Endothelial cell of umbilical vein (primary cell): ENCODE results near the gene TCP10L. TPM values are rescaled to one million over a fixed set of nuclear protein-coding genes. Genes with fewer than 3 reads are reported as not detected.
A peak's percentile ranks its signal among the peaks of the same experiment; 100 is the strongest.

Experiments used
- BruUV-seq: library from RNA; stranded (reverse); fragments of 400-500 nt; replicated peaks from 2 replicates; lab custom pipeline; 2021; lab: Mats Ljungman, UMichigan
- CTCF ChIA-PET: fragments of 300-600, 350-600 bp; sonication (Branson Sonifier 250); formaldehyde crosslinking; loops from one replicate; lab custom pipeline; 2021; ENCODE audit warnings: antibody characterized with exemption, inconsistent platforms; lab: Charles Lee
- POLR2A ChIA-PET: fragments of 300-600, 350-600 bp; sonication (Branson Sonifier 250); formaldehyde crosslinking; loops from one replicate; lab custom pipeline; 2021; ENCODE audit warnings: antibody characterized with exemption, inconsistent platforms; lab: Charles Lee
- DNase-seq: peaks from one replicate; pipeline ENCODE4 v3.0.0-alpha.2; 2011; ENCODE audit warnings: low read depth, low spot score
- FAIRE-seq: peaks from 2 replicates; lab custom pipeline; 2011; peaks lifted over from hg19 to GRCh38; lab: Jason Lieb, UNC
- H2AFZ ChIP-seq: 2 replicates; pipeline ENCODE4 v1.6.0; 2012; ENCODE audit warnings: low read depth, low read length, control low read depth, inconsistent platforms
- H3K27ac ChIP-seq: 2 replicates; pipeline ENCODE4 v1.5.1; 2011; ENCODE audit warnings: low read depth, mild to moderate bottlenecking, control low read depth, low read length, moderate library complexity; ENCODE audit not compliant: insufficient read depth
- H3K27me3 ChIP-seq, 2 experiments: 2 replicates each; pipeline versions ENCODE4 v1.6.0 to v1.6.1; 2011; ENCODE audit warnings: low read length in 2 of 2, mixed read lengths in 1 of 2; ENCODE audit not compliant: control insufficient read depth in 2 of 2, insufficient read depth in 2 of 2
- H3K36me3 ChIP-seq, 2 experiments: 2 replicates in 1 of 2; 3 replicates in 1 of 2; pipeline ENCODE4 v1.5.1; 2011; ENCODE audit warnings: low read length in 2 of 2, mild to moderate bottlenecking in 1 of 2, moderate library complexity in 1 of 2; ENCODE audit not compliant: control insufficient read depth in 2 of 2, insufficient read depth in 2 of 2; ENCODE audit errors: extremely low read depth in 1 of 2
- H3K4me1 ChIP-seq: 3 replicates; pipeline ENCODE4 v1.5.1; 2011; ENCODE audit warnings: mild to moderate bottlenecking, low read length; ENCODE audit not compliant: control insufficient read depth, insufficient read depth; ENCODE audit errors: extremely low read depth
- H3K4me2 ChIP-seq: 2 replicates; pipeline ENCODE4 v1.6.1; 2011; ENCODE audit warnings: low read length, control low read depth, mixed read lengths; ENCODE audit not compliant: insufficient read depth
- H3K4me3 ChIP-seq, 3 experiments: fragments of 200-600 bp in 1 of 3; sonication (generic), shearing (Covaris generic) in 1 of 3; replicated peaks in 1 of 3; 2 replicates each; pipeline ENCODE4 v1.5.1; 2011 to 2016; ENCODE audit warnings: control low read depth in 3 of 3, low read length in 3 of 3, mild to moderate bottlenecking in 2 of 3, inconsistent platforms in 1 of 3, low read depth in 1 of 3, moderate library complexity in 1 of 3; ENCODE audit not compliant: insufficient read depth in 1 of 3
- H3K79me2 ChIP-seq: 2 replicates; pipeline ENCODE4 v1.6.0; 2012; ENCODE audit warnings: low read length, inconsistent platforms; ENCODE audit not compliant: control insufficient read depth, insufficient read depth
- H3K9ac ChIP-seq: replicated peaks from 2 replicates; pipeline ENCODE3; 2011; ENCODE audit warnings: low read length, control low read depth; ENCODE audit not compliant: insufficient read depth; ENCODE audit errors: extremely low read depth
- H3K9me1 ChIP-seq: replicated peaks from 3 replicates; pipeline ENCODE4 v1.6.0; 2011; ENCODE audit warnings: mild to moderate bottlenecking, low read length; ENCODE audit not compliant: control insufficient read depth, insufficient read depth; ENCODE audit errors: extremely low read depth
- H3K9me3 ChIP-seq: replicated peaks from 2 replicates; pipeline ENCODE4 v1.5.1; 2012; ENCODE audit warnings: low read length, inconsistent platforms; ENCODE audit not compliant: control insufficient read depth, insufficient read depth
- H4K20me1 ChIP-seq: replicated peaks from 2 replicates; pipeline ENCODE3; 2011; ENCODE audit warnings: mild to moderate bottlenecking, low read length; ENCODE audit not compliant: control insufficient read depth, insufficient read depth; ENCODE audit errors: extremely low read depth
- EZH2 ChIP-seq: IDR thresholded peaks from 2 replicates; pipeline ENCODE4 v1.6.1; 2012; ENCODE audit warnings: borderline replicate concordance, low read depth, mild to moderate bottlenecking, moderate library complexity, low read length, inconsistent platforms; ENCODE audit not compliant: severe bottlenecking
- FOS ChIP-seq: IDR thresholded peaks from 2 replicates; pipeline ENCODE4 v1.6.1; 2011; ENCODE audit warnings: mild to moderate bottlenecking, low read length, moderate library complexity, borderline replicate concordance; ENCODE audit not compliant: insufficient read depth
- GATA2 ChIP-seq: IDR thresholded peaks from 2 replicates; pipeline ENCODE4 v1.7.0; 2011; ENCODE audit warnings: low read depth, mild to moderate bottlenecking, moderate library complexity, mixed read lengths, low read length; ENCODE audit not compliant: insufficient read length, insufficient read depth
- JUN ChIP-seq: IDR thresholded peaks from 2 replicates; pipeline ENCODE4 v1.6.1; 2011; ENCODE audit warnings: borderline replicate concordance, low read depth; ENCODE audit not compliant: insufficient read length, insufficient read depth
- MYC ChIP-seq: IDR thresholded peaks from one replicate; pipeline ENCODE4 v1.6.1; 2011; ENCODE audit warnings: mild to moderate bottlenecking, low read depth, low read length
- POLR2A ChIP-seq: IDR thresholded peaks from 2 replicates; pipeline ENCODE4 v1.6.1; 2012; ENCODE audit warnings: low read depth, mild to moderate bottlenecking, control low read depth, low read length
- POLR2AphosphoS5 ChIP-seq: IDR thresholded peaks from 2 replicates; pipeline ENCODE4 v1.6.1; 2012; ENCODE audit warnings: low read depth, mild to moderate bottlenecking, control low read depth, low read length, moderate library complexity; ENCODE audit not compliant: insufficient read depth
- dilution Hi-C: fragments of 300-500 bp; cut with MboI; formaldehyde crosslinking; loops from one replicate; pipeline ENCODE4 v1.15.0; 2019; ENCODE audit warnings: low sequenced_read_pairs; ENCODE audit not compliant: extremely low pct_ligation_motif_present
- intact Hi-C: fragments of 100-400 bp; cut with micrococcal nuclease; formaldehyde crosslinking; loops from one replicate; pipeline ENCODE4 v1.10.0; 2022
- polyA plus RNA-seq, 4 experiments: library from polyadenylated mRNA; depleted of rRNA in 3 of 4; stranded (reverse) in 3 of 4; unstranded in 1 of 4; fragments of >200 nt; gene quantifications; 2 replicates each; pipeline versions ENCODE4 v1.2.1 to v1.2.3, GENCODE V29; 2011 to 2012; ENCODE audit warnings: missing spikeins in 1 of 4
- total RNA-seq: library from RNA; stranded (reverse); gene quantifications from 2 replicates; pipeline ENCODE4 v1.2.3, GENCODE V29; 2021
- TF ChIP-seq, protein P1 (sequence below), 2 donors: IDR thresholded peaks; 1 replicate in 1 of 2; 2 replicates in 1 of 2; pipeline ENCODE4 v1.5.1; 2011; ENCODE audit warnings: low read length in 2 of 2, mild to moderate bottlenecking in 2 of 2, moderate library complexity in 2 of 2, control low read depth in 1 of 2, inconsistent platforms in 1 of 2, low read depth in 1 of 2; ENCODE audit not compliant: insufficient read depth in 1 of 2; ENCODE audit errors: extremely low read depth in 1 of 2
- TF ChIP-seq, protein P2 (sequence below): IDR thresholded peaks from 2 replicates; pipeline ENCODE4 v1.6.1; 2011; ENCODE audit not compliant: insufficient read depth, insufficient read length

TCP10L gene
- total and polyA plus RNA-seq, 2 donors (not counting 3 experiments of a cell fraction or from before 2014, with no cell fraction given): 0.07 TPM; not detected in 1

DNA sequence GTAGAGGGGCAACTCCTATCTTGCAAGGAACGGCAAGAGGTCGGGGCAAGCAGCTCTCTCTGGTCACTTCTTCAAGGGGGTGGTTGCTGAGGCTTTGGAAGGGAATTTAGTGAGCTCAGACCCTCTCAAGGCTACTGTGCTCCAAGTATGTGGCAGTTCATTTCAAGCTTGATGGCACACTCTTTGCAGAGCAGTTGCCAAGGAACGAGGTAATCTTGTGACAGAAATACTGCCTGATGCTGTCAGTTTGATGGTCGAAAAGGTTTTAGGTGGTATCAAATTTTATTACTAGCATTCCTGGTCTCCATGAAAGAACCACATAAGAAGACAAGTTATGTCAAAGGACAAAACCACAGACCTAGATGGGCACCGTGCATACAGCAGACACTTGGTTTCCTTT lies 13.8 kb upstream of the TCP10L start:
- intact Hi-C loops (no loop called here), dilution Hi-C loops (no loop called here)
- Histone ChIP-seq H4K20me1 (no peaks in the 10 kb centered on the region), H3K79me2 (no peaks in the 10 kb centered on the region), H3K27ac (no peak overlapping the region), H3K4me3 (no peak overlapping the region), H3K27me3 (no peaks in the 10 kb centered on the region), H2AFZ (no peak overlapping the region), H3K4me1 (peaks cover 9% of the 10 kb centered on the region), H3K9me1 (no peaks in the 10 kb centered on the region), H3K9me3 (no peaks in the 10 kb centered on the region), H3K36me3 (peaks cover 9 to 19% of the 10 kb centered on the region in 2 experiments), H3K4me2 (no peak overlapping the region), H3K9ac (no peak overlapping the region)
- no TSS peak for BruUV-seq
- DNase-seq: no peak
- no peak for FAIRE-seq
- CTCF ChIA-PET: interaction anchor here (1.2 to 9.7 kb wide), 4 partner anchors 29 to 204 kb away, joined by 3 to 286 read pairs (median 60); partner anchors contain the start of gene EVA1C
- TF ChIP-seq EZH2 (no peak), MYC (no peak), POLR2A (no peak), GATA2 (no peak)
- POLR2A ChIA-PET: no interaction called here

DNA sequence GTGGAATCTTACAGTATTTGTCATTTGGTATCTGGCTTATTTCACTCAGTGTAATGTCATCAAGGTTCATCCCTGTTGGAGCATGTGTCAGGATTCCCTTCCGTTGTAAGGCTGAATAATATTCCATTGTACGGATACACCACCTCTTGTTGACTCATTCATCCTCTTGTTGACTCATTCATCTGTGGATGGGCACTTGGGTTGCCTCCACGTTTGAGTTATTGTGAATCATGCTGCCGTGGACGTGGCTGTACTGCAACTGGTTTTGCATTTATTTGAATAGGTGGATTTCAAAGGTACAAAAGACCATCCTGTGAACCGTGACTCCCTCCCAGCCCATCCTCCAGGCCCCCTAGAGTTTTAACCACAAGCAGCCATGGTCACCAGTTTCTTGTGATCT lies 11.9 kb upstream of the TCP10L start:
- ChIA-PET CTCF (interaction anchor here (1.6 to 9.7 kb wide), 2 partner anchors 182 to 191 kb away, joined by 3 to 286 read pairs; partner anchors contain the start of gene EVA1C), POLR2A (no interaction called here)
- Histone ChIP-seq H3K9me3 (no peaks in the 10 kb centered on the region), H4K20me1 (no peaks in the 10 kb centered on the region), H3K9ac (no peak overlapping the region), H3K4me3 (no peak overlapping the region), H3K36me3 (peaks cover 0 to 10% of the 10 kb centered on the region in 2 experiments), H3K4me1 (peaks cover 9% of the 10 kb centered on the region), H3K27ac (peak overlapping the region; percentile 68), H3K27me3 (no peaks in the 10 kb centered on the region), H3K79me2 (no peaks in the 10 kb centered on the region), H3K4me2 (no peak overlapping the region), H3K9me1 (no peaks in the 10 kb centered on the region), H2AFZ (no peak overlapping the region)
- dilution Hi-C loops (no loop called here), intact Hi-C loops (no loop called here)
- FAIRE-seq (peak; percentile 98), DNase-seq (peak; percentile 85)
- TF ChIP-seq MYC (no peak), FOS (peak; percentile 99), GATA2 (peak; percentile 41), EZH2 (no peak), POLR2A (no peak), POLR2AphosphoS5 (peak; percentile 85), JUN (peak; percentile 97)
- TF ChIP-seq, protein P1, sequence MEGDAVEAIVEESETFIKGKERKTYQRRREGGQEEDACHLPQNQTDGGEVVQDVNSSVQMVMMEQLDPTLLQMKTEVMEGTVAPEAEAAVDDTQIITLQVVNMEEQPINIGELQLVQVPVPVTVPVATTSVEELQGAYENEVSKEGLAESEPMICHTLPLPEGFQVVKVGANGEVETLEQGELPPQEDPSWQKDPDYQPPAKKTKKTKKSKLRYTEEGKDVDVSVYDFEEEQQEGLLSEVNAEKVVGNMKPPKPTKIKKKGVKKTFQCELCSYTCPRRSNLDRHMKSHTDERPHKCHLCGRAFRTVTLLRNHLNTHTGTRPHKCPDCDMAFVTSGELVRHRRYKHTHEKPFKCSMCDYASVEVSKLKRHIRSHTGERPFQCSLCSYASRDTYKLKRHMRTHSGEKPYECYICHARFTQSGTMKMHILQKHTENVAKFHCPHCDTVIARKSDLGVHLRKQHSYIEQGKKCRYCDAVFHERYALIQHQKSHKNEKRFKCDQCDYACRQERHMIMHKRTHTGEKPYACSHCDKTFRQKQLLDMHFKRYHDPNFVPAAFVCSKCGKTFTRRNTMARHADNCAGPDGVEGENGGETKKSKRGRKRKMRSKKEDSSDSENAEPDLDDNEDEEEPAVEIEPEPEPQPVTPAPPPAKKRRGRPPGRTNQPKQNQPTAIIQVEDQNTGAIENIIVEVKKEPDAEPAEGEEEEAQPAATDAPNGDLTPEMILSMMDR (IDR thresholded peaks at IDR 0.05; ENCODE audit: extremely low read depth in 1 of 2, insufficient read depth in 1 of 2, low read depth in 1 of 2, low read length in 2 of 2): no peak
- TF ChIP-seq, protein P2, sequence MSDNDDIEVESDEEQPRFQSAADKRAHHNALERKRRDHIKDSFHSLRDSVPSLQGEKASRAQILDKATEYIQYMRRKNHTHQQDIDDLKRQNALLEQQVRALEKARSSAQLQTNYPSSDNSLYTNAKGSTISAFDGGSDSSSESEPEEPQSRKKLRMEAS: no peak
- BruUV-seq: no TSS peak
